ENCODE data around the gene POU1F1.
A peak's percentile ranks its signal among the peaks of the same experiment; 100 is the strongest.
"Not testable (repeated sequence)": the region's sequence is repeated elsewhere in the genome, so short reads cannot be mapped to it uniquely, and the experiment has no call there.

The POU1F1 gene

GRCh38 chr3:87276484-87276883 lies at the start of gene POU1F1:
Gene POU1F1, minus strand, starts transcription at chr3:87276584. Its CDS starts 122 bp downstream, at chr3:87276462.
- no peak for DNase-seq

GRCh38 chr3:87324609-87325008 lies 48.2 kb upstream of the POU1F1 start:
- no peak for DNase-seq

GRCh38 chr3:87320756-87321626 lies 44.6 kb upstream of the POU1F1 start:
- DNase-seq: no peak

- no peak for DNase-seq
These were observed 42.2 kb upstream of the POU1F1 start for GRCh38 chr3:87318617-87319021.

- DNase-seq: no peak
These were observed 41.4 kb upstream of the POU1F1 start for GRCh38 chr3:87317779-87318178.

- no peak for DNase-seq
These were observed 37.3 kb upstream of the POU1F1 start for GRCh38 chr3:87313641-87314040.

- DNase-seq: no peak
These were observed 34.9 kb upstream of the POU1F1 start for GRCh38 chr3:87311309-87311708.

- no peak for DNase-seq
These were observed 33.2 kb upstream of the POU1F1 start for GRCh38 chr3:87309601-87310000.

- no peak for DNase-seq
These were observed 31.4 kb upstream of the POU1F1 start for GRCh38 chr3:87307805-87308204.

GRCh38 chr3:87305517-87305916 lies 29.1 kb upstream of the POU1F1 start:
- DNase-seq: no peak

GRCh38 chr3:87305031-87305430 lies 28.6 kb upstream of the POU1F1 start:
- not testable (repeated sequence) for DNase-seq

- no peak for DNase-seq
These were observed 21.8 kb upstream of the POU1F1 start for GRCh38 chr3:87298111-87298718.

- no peak for DNase-seq
These were observed 12.1 kb upstream of the POU1F1 start for GRCh38 chr3:87288446-87288845.

GRCh38 chr3:87287011-87287410 lies 10.6 kb upstream of the POU1F1 start:
- DNase-seq: no peak

GRCh38 chr3:87272718-87273341 lies 3.6 kb downstream of the POU1F1 start:
- DNase-seq: no peak

- DNase-seq: no peak
These were observed 5.3 kb downstream of the POU1F1 start for GRCh38 chr3:87270908-87271700.

- DNase-seq: no peak
These were observed 6.7 kb downstream of the POU1F1 start for GRCh38 chr3:87269723-87270122.

GRCh38 chr3:87268646-87269211 lies 7.7 kb downstream of the POU1F1 start:
- DNase-seq: no peak

GRCh38 chr3:87267953-87268645 lies 8.3 kb downstream of the POU1F1 start:
- DNase-seq: no peak

- no peak for DNase-seq
These were observed 14.5 kb downstream of the POU1F1 start for GRCh38 chr3:87261925-87262324.

GRCh38 chr3:87260270-87260669 lies 16.1 kb downstream of the POU1F1 start:
- DNase-seq: peak; percentile 16

GRCh38 chr3:87250009-87250408 lies 26.4 kb downstream of the POU1F1 start:
- no peak for DNase-seq

Data from T1000 (cell line).